K562 (cell line): Measurements from ENCODE around the gene RAB2B. TPM values are rescaled to one million over a fixed set of nuclear protein-coding genes. Genes with fewer than 3 reads are reported as not detected.

ENCODE experiments used
- BHLHE40 ChIP-seq: IDR thresholded peaks from 2 replicates; pipeline ENCODE4 v1.6.1; 2011; ENCODE audit warnings: low read length, improper control_type of control experiment
- ETV1 ChIP-seq: fragments of 450-650 bp; conservative IDR thresholded peaks from 2 replicates; pipeline ENCODE4 v1.6.1; 2016; ENCODE audit warnings: missing genetic modification characterization, control low read depth, low read depth, missing compliant biosample characterization
- ETV6 ChIP-seq, 3 experiments: fragments of 150-350 bp in 1 of 3; sonication (generic) in 1 of 3; formaldehyde crosslinking in 1 of 3; IDR thresholded peaks; 2 replicates each; pipeline versions ENCODE4 v1.6.1 to v1.8.0; 2014 to 2022; ENCODE audit warnings: borderline replicate concordance in 2 of 3, low read depth in 2 of 3, antibody characterized with exemption in 1 of 3, low read length in 1 of 3, mild to moderate bottlenecking in 1 of 3, missing genetic modification reagents in 1 of 3
- GATA2 ChIP-seq: sonication (generic); formaldehyde crosslinking; IDR thresholded peaks from 2 replicates; pipeline ENCODE4 v1.4.0; 2020; ENCODE audit warnings: mild to moderate bottlenecking, missing genetic modification reagents
- HIVEP1 ChIP-seq: fragments of 250-450 bp; sonication (Bioruptor Pico); IDR thresholded peaks from 2 replicates; pipeline ENCODE4 v1.4.0; 2020; ENCODE audit warnings: mild to moderate bottlenecking
- HNRNPLL ChIP-seq: fragments of 200-400 bp; formaldehyde crosslinking; IDR thresholded peaks from 2 replicates; pipeline ENCODE4 v1.6.1; 2017; ENCODE audit warnings: low read length, low read depth, mild to moderate bottlenecking; ENCODE audit not compliant: poor library complexity, severe bottlenecking
- KHSRP ChIP-seq: fragments of 450-650 bp; IDR thresholded peaks from 2 replicates; pipeline ENCODE4 v1.6.1; 2017
- MECOM ChIP-seq: fragments of 250-450 bp; sonication (Bioruptor Pico); IDR thresholded peaks from 2 replicates; pipeline ENCODE4 v1.8.0; 2022; ENCODE audit warnings: inconsistent platforms
- NR2F6 ChIP-seq: fragments of 450-650 bp; formaldehyde crosslinking; IDR thresholded peaks from 2 replicates; pipeline ENCODE4 v1.4.0; 2020; ENCODE audit warnings: mild to moderate bottlenecking
- RBM34 ChIP-seq: fragments of 200-400 bp; formaldehyde crosslinking; IDR thresholded peaks from 2 replicates; pipeline ENCODE4 v1.6.1; 2018; ENCODE audit warnings: low read length, borderline replicate concordance; ENCODE audit not compliant: insufficient read depth
- ZNF436 ChIP-seq: fragments of 250-450, 450-650 bp; sonication (Bioruptor Pico); formaldehyde crosslinking; IDR thresholded peaks from 2 replicates; pipeline ENCODE4 v1.7.0; 2020; ENCODE audit warnings: mild to moderate bottlenecking
- polyA plus RNA-seq, 8 experiments: library from polyadenylated mRNA; depleted of rRNA in 4 of 8; stranded (reverse) in 5 of 8; unstranded in 3 of 8; fragments of >200 nt; fragmentation: Nextera tagmentation in 2 of 8; fragmentation: Illumina TruSeq in 1 of 8; extraction: Ambion mirVana in 2 of 8; extraction: Trizol in 1 of 8; gene quantifications; 2 replicates each; pipeline versions ENCODE4 v1.2.1 to v1.2.3, GENCODE V29; 2011 to 2014; ENCODE audit warnings: inconsistent platforms in 1 of 8, missing spikeins in 1 of 8
- total RNA-seq, 7 experiments: library from RNA; depleted of rRNA in 6 of 7; stranded (reverse); fragments of >200 nt in 6 of 7; fragmentation: Illumina TruSeq in 2 of 7; extraction: Trizol in 2 of 7; gene quantifications; 2 replicates each; pipeline versions ENCODE4 v1.2.1 to v1.2.3, GENCODE V29; 2011 to 2021; ENCODE audit warnings: low replicate concordance in 1 of 7
- TF ChIP-seq, protein P1 (sequence below): IDR thresholded peaks from 2 replicates; pipeline ENCODE4 v1.6.1; 2016; ENCODE audit warnings: missing genetic modification characterization, missing compliant biosample characterization
- TF ChIP-seq, protein P2 (sequence below), 2 experiments: fragments of 450-650 bp in 1 of 2; sonication (generic) in 1 of 2; formaldehyde crosslinking; conservative IDR thresholded peaks; 2 replicates each; pipeline versions ENCODE4 v1.4.0 to v1.8.1; 2020 to 2022; ENCODE audit warnings: mild to moderate bottlenecking in 1 of 2, missing genetic modification reagents in 1 of 2
- TF ChIP-seq, protein P3 (sequence below): fragments of 450-650 bp; conservative IDR thresholded peaks from 2 replicates; pipeline ENCODE4 v1.6.1; 2016; ENCODE audit warnings: missing genetic modification characterization, low read depth, mild to moderate bottlenecking, control low read depth, missing compliant biosample characterization
- TF ChIP-seq, protein P4 (sequence below): fragments of 450-650 bp; formaldehyde crosslinking; IDR thresholded peaks from 2 replicates; pipeline ENCODE4 v1.4.0; 2022; ENCODE audit warnings: missing genetic modification characterization
- TF ChIP-seq, protein P5 (sequence below): fragments of 250-450 bp; sonication (Bioruptor Pico); IDR thresholded peaks from 2 replicates; pipeline ENCODE4 v1.9.0; 2021; ENCODE audit warnings: mild to moderate bottlenecking, inconsistent platforms
- TF ChIP-seq, protein P6 (sequence below): fragments of 250-450 bp; sonication (Bioruptor Pico); IDR thresholded peaks from 2 replicates; pipeline ENCODE4 v1.5.0; 2020; ENCODE audit warnings: mild to moderate bottlenecking

Gene RAB2B
- total and polyA plus RNA-seq, 9 of the 15 experiments (the other 6 are each of a cell fraction or from before 2014, with no cell fraction given): 4.6 to 19.8 (median 9.8) TPM

DNA sequence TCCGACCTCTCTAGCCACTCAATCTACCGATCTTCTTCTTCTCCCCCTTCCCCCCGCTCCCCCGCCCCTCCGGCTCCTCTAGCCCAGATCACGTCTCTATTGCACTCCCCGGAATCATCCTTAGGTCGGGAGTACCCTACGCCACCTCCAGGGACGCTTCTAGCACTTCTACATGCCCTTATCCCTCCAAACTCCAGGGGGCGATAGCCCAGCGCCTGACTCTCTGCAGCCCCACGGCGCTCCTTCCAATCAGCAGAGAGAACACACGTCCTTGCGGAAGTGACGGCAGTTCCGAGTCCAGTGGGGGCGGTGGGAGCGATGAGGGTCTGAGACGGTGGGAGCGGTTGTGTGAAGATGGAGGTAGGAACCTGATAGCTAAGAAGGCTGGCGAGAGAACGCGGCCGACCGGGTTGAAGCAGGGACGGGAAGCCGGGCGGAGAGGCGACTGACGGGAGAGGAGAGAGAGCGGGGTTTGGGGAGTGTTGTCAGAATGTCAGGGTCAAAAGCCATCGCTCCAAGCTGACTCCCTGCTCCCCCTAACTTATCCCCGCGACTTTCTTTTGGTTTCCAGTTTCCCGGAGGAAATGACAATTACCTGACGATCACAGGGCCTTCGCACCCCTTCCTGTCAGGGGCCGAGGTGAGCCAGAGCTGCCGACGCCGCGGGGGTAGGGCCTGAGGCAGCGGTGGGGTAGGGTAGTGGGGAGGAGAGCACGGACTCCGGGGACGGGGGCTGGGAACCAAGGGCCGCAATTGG is at the start of gene RAB2B, which contains the start of gene TOX4 (continued):
- TF ChIP-seq, protein P1, sequence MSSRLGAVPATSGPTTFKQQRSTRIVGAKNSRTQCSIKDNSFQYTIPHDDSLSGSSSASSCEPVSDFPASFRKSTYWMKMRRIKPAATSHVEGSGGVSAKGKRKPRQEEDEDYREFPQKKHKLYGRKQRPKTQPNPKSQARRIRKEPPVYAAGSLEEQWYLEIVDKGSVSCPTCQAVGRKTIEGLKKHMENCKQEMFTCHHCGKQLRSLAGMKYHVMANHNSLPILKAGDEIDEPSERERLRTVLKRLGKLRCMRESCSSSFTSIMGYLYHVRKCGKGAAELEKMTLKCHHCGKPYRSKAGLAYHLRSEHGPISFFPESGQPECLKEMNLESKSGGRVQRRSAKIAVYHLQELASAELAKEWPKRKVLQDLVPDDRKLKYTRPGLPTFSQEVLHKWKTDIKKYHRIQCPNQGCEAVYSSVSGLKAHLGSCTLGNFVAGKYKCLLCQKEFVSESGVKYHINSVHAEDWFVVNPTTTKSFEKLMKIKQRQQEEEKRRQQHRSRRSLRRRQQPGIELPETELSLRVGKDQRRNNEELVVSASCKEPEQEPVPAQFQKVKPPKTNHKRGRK (tag): no peak
- TF ChIP-seq HIVEP1 (no peak), ZNF436 (CRISPR knock-in tag) (no peak), NR2F6 (CRISPR knock-in tag) (no peak), GATA2 (no peak), ETV1 (tag) (peak; percentile 82), ETV6 (IDR thresholded peaks at IDR 0.05; ENCODE audit: borderline replicate concordance in 1 of 2, low read depth in 2 of 2, low read length in 1 of 2) (no peak), ETV6 (CRISPR knock-in tag; IDR thresholded peaks at IDR 0.05; ENCODE audit: borderline replicate concordance) (no peak), KHSRP (no peak), BHLHE40 (no peak), RBM34 (no peak), MECOM (CRISPR knock-in tag) (no peak), HNRNPLL (peak; percentile 72)
- TF ChIP-seq, protein P2, sequence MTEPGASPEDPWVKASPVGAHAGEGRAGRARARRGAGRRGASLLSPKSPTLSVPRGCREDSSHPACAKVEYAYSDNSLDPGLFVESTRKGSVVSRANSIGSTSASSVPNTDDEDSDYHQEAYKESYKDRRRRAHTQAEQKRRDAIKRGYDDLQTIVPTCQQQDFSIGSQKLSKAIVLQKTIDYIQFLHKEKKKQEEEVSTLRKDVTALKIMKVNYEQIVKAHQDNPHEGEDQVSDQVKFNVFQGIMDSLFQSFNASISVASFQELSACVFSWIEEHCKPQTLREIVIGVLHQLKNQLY (CRISPR knock-in tag; conservative IDR thresholded peaks at IDR 0.05): no peak
- TF ChIP-seq, protein P3, sequence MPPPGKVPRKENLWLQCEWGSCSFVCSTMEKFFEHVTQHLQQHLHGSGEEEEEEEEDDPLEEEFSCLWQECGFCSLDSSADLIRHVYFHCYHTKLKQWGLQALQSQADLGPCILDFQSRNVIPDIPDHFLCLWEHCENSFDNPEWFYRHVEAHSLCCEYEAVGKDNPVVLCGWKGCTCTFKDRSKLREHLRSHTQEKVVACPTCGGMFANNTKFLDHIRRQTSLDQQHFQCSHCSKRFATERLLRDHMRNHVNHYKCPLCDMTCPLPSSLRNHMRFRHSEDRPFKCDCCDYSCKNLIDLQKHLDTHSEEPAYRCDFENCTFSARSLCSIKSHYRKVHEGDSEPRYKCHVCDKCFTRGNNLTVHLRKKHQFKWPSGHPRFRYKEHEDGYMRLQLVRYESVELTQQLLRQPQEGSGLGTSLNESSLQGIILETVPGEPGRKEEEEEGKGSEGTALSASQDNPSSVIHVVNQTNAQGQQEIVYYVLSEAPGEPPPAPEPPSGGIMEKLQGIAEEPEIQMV (tag): no peak
- TF ChIP-seq, protein P4, sequence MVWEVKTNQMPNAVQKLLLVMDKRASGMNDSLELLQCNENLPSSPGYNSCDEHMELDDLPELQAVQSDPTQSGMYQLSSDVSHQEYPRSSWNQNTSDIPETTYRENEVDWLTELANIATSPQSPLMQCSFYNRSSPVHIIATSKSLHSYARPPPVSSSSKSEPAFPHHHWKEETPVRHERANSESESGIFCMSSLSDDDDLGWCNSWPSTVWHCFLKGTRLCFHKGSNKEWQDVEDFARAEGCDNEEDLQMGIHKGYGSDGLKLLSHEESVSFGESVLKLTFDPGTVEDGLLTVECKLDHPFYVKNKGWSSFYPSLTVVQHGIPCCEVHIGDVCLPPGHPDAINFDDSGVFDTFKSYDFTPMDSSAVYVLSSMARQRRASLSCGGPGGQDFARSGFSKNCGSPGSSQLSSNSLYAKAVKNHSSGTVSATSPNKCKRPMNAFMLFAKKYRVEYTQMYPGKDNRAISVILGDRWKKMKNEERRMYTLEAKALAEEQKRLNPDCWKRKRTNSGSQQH (CRISPR knock-in tag): peak; percentile 77; the same call in 1 of the 2 replicates
- TF ChIP-seq, protein P5, sequence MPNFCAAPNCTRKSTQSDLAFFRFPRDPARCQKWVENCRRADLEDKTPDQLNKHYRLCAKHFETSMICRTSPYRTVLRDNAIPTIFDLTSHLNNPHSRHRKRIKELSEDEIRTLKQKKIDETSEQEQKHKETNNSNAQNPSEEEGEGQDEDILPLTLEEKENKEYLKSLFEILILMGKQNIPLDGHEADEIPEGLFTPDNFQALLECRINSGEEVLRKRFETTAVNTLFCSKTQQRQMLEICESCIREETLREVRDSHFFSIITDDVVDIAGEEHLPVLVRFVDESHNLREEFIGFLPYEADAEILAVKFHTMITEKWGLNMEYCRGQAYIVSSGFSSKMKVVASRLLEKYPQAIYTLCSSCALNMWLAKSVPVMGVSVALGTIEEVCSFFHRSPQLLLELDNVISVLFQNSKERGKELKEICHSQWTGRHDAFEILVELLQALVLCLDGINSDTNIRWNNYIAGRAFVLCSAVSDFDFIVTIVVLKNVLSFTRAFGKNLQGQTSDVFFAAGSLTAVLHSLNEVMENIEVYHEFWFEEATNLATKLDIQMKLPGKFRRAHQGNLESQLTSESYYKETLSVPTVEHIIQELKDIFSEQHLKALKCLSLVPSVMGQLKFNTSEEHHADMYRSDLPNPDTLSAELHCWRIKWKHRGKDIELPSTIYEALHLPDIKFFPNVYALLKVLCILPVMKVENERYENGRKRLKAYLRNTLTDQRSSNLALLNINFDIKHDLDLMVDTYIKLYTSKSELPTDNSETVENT: peak; percentile 91
- TF ChIP-seq, protein P6, sequence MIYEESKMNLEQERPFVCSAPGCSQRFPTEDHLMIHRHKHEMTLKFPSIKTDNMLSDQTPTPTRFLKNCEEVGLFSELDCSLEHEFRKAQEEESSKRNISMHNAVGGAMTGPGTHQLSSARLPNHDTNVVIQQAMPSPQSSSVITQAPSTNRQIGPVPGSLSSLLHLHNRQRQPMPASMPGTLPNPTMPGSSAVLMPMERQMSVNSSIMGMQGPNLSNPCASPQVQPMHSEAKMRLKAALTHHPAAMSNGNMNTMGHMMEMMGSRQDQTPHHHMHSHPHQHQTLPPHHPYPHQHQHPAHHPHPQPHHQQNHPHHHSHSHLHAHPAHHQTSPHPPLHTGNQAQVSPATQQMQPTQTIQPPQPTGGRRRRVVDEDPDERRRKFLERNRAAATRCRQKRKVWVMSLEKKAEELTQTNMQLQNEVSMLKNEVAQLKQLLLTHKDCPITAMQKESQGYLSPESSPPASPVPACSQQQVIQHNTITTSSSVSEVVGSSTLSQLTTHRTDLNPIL (CRISPR knock-in tag): no peak
